Ovary (tissue), 9 donors: Measurements from ENCODE around the gene PRCD. TPM values are rescaled to one million over a fixed set of nuclear protein-coding genes. Genes with fewer than 3 reads are reported as not detected.
A peak's percentile ranks its signal among the peaks of the same experiment; 100 is the strongest.

Experiments
- DNase-seq, 5 donors: peaks; one replicate each; pipeline ENCODE4 v3.0.0-alpha.2; 2019 to 2020
- H3K27ac ChIP-seq, 2 donors: fragments of 200-600 bp; one replicate each; pipeline versions ENCODE4 v1.5.1 to v1.8.0; 2019 to 2022
- H3K27me3 ChIP-seq: fragments of 200-600 bp; one replicate; pipeline ENCODE4 v1.8.0; 2022
- H3K36me3 ChIP-seq: fragments of 200-600 bp; sonication (generic); one replicate; pipeline ENCODE4 v1.5.1; 2019
- H3K4me1 ChIP-seq: one replicate; pipeline ENCODE4 v1.8.1; 2013; ENCODE audit warnings: mild to moderate bottlenecking, moderate library complexity; ENCODE audit not compliant: insufficient read depth
- H3K4me3 ChIP-seq: fragments of 200-600 bp; sonication (generic); one replicate; pipeline ENCODE4 v1.5.1; 2017
- H3K9me3 ChIP-seq, 2 donors: fragments of 200-600 bp in 1 of 2; sonication (generic) in 1 of 2; one replicate each; pipeline versions ENCODE4 v1.5.1 to v1.8.1; 2013 to 2019; ENCODE audit warnings: mild to moderate bottlenecking in 1 of 2, moderate library complexity in 1 of 2
- EP300 ChIP-seq: sonication (generic); formaldehyde crosslinking; IDR thresholded peaks from one replicate; pipeline ENCODE4 v1.6.1; 2017; ENCODE audit warnings: antibody characterized with exemption
- POLR2A ChIP-seq: fragments of 450-650 bp; IDR thresholded peaks from one replicate; pipeline ENCODE4 v1.6.1; 2017; ENCODE audit warnings: antibody characterized with exemption, mild to moderate bottlenecking, moderate library complexity
- WGBS, 3 donors: extraction: QIAGEN DNeasy Blood & Tissue Kit in 1 of 3; methylation state at CpG; one replicate each; pipeline versions ENCODE4 v1.1.5 to v1.1.7; 2013 to 2017; 5-methylcytosine and 5-hydroxymethylcytosine counted together
- intact Hi-C, 4 donors: fragments of 100-400 bp; cut with DNase I; formaldehyde crosslinking; loops; one replicate each; pipeline versions ENCODE4 v1.11.0 to v1.15.1; 2022 to 2023
- polyA plus RNA-seq, 2 donors: library from polyadenylated mRNA; stranded (reverse); fragments of 200-250 nt in 1 of 2; fragments of 350-450 nt in 1 of 2; fragmentation: Illumina TruSeq in 1 of 2; extraction: RNeasy Lipid Tissue Mini Kit (QIAGEN cat#74804) in 1 of 2; gene quantifications; one replicate each; pipeline ENCODE4 v1.2.3, GENCODE V29; 2013 to 2014
- total RNA-seq, 7 donors: library from RNA; depleted of rRNA in 2 of 7; stranded (reverse); fragments of >200 nt in 2 of 7; fragmentation: NEBNext Ultra II Directional in 3 of 7; extraction: Animal tissue kit (Norgen Biotek cat#: 25700) in 3 of 7; gene quantifications; one replicate each; pipeline versions ENCODE4 v1.1.0 to v1.2.4, GENCODE V29; 2016 to 2023
- TF ChIP-seq, protein P1 (sequence below), 3 donors: fragments of 450-650 bp in 2 of 3; fragments of 200-600 bp in 1 of 3; IDR thresholded peaks; one replicate each; pipeline versions ENCODE4 v1.5.1 to v1.8.0; 2016 to 2022; ENCODE audit warnings: antibody characterized with exemption in 3 of 3, mild to moderate bottlenecking in 1 of 3
- donor health status: DM: no; HTN: no; CAD: no; lungs with moderate emphysema.
- donor health status: DM: no; HTN: no; CAD: no.
- donor health status: Bipolar disorder and iron deficiency.
- donor health status: DM: yes; HTN: yes; CAD: no.
- donor health status: DM: no; HTN: no; CAD: no.
- donor health status: DM: yes; HTN: yes; CAD: no.

PRCD gene
- total and polyA plus RNA-seq, 9 donors: 1.5 to 12.2 (median 2.8) TPM

DNA sequence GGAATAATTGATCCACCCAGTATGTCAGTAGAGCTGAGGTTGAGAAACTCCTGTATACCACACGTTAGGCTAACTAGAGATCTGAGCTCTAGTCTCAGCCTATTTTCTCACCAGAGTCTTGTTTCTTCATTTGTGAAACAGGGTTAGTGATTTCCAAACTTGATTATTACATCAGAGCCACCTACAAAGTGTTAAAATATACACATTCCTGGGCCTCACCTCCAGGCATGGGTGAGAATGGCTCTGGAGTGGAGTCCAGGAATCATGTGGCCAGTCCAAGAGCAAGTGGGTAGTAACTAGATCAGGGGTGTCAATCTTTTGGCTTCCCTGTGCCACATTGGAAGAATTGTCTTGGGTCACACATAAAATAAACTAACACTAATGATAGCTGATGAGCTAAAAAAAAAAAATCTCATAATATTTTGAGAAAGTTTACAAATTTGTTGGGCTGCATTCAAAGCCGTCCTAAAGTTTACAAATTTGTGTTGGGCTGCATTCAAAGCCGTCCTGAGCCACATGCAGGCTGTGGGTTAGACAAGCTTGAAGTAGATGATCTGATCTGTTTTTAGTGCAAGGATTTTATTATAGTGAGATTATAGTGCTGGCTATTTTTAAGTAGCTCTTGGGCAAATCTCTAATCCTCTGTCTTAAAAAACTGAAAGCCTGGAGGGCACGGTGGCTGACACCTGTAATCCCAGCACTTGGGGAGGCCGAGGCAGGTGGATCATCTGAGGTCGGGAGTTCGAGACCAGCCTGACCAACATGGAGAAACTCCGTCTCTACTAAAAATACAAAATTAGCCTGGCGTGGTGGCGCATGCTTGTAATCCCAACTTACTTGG lies 20.4 kb downstream of the PRCD start:
- H3K4me3 ChIP-seq: no peak overlapping the region
- DNase-seq: no peak
- intact Hi-C loops: loop anchor here in 1 of 4 donors (5.0 kb wide), 1 partner anchor 1772 kb away; no protein-coding TSS in a partner anchor
- no peaks in the 10 kb centered on the region for H3K36me3 ChIP-seq
- H3K27me3 ChIP-seq: no peaks in the 10 kb centered on the region
- peak overlapping the region in 1 of 2 donors; percentile 36 for H3K27ac ChIP-seq
- TF ChIP-seq EP300: no peak
- TF ChIP-seq POLR2A: peak; percentile 2
- WGBS, 3 donors: 65 to 75% (median 71%) methylated on average over 10 of the region's 10 CpGs
- H3K9me3 ChIP-seq: no peaks in the 10 kb centered on the region
- peaks cover 26% of the 10 kb centered on the region for H3K4me1 ChIP-seq

- Histone ChIP-seq H3K4me3 (no peak overlapping the region), H3K4me1 (peaks cover 26% of the 10 kb centered on the region), H3K9me3 (no peaks in the 10 kb centered on the region), H3K36me3 (no peaks in the 10 kb centered on the region), H3K27ac (peak overlapping the region in 1 of 2 donors; percentile 36), H3K27me3 (no peaks in the 10 kb centered on the region)
- intact Hi-C loops: loop anchor here in 1 of 4 donors (5.0 kb wide), 1 partner anchor 1771 kb away; no protein-coding TSS in a partner anchor
- 54 to 71% (median 57%) methylated on average over 6 of the region's 6 CpGs for WGBS, 3 donors
- TF ChIP-seq, protein P1, sequence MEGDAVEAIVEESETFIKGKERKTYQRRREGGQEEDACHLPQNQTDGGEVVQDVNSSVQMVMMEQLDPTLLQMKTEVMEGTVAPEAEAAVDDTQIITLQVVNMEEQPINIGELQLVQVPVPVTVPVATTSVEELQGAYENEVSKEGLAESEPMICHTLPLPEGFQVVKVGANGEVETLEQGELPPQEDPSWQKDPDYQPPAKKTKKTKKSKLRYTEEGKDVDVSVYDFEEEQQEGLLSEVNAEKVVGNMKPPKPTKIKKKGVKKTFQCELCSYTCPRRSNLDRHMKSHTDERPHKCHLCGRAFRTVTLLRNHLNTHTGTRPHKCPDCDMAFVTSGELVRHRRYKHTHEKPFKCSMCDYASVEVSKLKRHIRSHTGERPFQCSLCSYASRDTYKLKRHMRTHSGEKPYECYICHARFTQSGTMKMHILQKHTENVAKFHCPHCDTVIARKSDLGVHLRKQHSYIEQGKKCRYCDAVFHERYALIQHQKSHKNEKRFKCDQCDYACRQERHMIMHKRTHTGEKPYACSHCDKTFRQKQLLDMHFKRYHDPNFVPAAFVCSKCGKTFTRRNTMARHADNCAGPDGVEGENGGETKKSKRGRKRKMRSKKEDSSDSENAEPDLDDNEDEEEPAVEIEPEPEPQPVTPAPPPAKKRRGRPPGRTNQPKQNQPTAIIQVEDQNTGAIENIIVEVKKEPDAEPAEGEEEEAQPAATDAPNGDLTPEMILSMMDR (IDR thresholded peaks at IDR 0.05): no peak
- TF ChIP-seq EP300 (no peak), POLR2A (no peak)
- no peak for DNase-seq
These were observed 21.0 kb downstream of the PRCD start for GRCh38 chr17:76560877-76561221.

- Histone ChIP-seq H3K9me3 (no peaks in the 10 kb centered on the region), H3K4me1 (peaks cover 26% of the 10 kb centered on the region), H3K27ac (peak overlapping the region in 1 of 2 donors; percentile 36), H3K36me3 (no peaks in the 10 kb centered on the region), H3K4me3 (no peak overlapping the region), H3K27me3 (no peaks in the 10 kb centered on the region)
- no peak for DNase-seq
- intact Hi-C loops: loop anchor here in 1 of 4 donors (5.0 kb wide), 1 partner anchor 1771 kb away; no protein-coding TSS in a partner anchor
- WGBS, 3 donors: 22 to 48% (median 23%) methylated on average over 7 of the region's 7 CpGs
- TF ChIP-seq, protein P1 (IDR thresholded peaks at IDR 0.05): no peak
- no peak for TF ChIP-seq POLR2A
These were observed 21.5 kb downstream of the PRCD start for GRCh38 chr17:76561332-76561731.

DNA sequence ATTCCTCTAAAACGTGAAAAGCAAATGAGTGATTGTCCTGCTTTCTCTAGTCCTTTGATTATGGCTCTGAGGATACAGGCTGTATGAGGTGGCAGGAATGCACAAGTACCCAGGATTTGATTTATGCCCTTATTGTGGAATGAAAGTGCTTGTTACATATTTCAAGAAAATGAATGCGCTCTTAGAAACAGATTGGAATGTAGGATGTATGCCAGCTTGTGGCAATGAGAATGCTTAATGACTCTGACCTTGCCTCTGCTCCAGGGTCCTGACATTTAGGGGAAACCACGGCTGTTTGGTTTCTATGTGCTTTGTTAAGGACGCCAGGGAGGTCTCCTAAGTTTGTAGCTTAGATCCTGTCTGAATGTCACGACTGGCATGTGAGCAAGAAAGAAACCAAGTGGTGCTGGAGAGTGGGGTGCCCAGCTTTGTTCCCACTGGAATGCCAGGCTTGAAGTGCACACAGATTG lies 22.0 kb downstream of the PRCD start:
- Histone ChIP-seq H3K27me3 (no peaks in the 10 kb centered on the region), H3K4me3 (no peak overlapping the region), H3K27ac (peak overlapping the region in 1 of 2 donors; percentile 36), H3K9me3 (no peaks in the 10 kb centered on the region), H3K4me1 (peaks cover 24% of the 10 kb centered on the region), H3K36me3 (no peaks in the 10 kb centered on the region)
- TF ChIP-seq EP300: no peak
- TF ChIP-seq, protein P1 (IDR thresholded peaks at IDR 0.05): no peak
- no peak for TF ChIP-seq POLR2A
- WGBS, 3 donors: 13 to 27% (median 16%) methylated on average over 5 of the region's 5 CpGs
- DNase-seq: no peak
- intact Hi-C loops: loop anchor here in 1 of 4 donors (5.0 kb wide), 1 partner anchor 1770 kb away; no protein-coding TSS in a partner anchor
